Neural cell (in vitro differentiated cells): ENCODE data around the gene EFEMP1.

Experiments used
- CTCF ChIP-seq: fragments of 450-650 bp; IDR thresholded peaks from 2 replicates; pipeline ENCODE4 v1.5.1; 2014; ENCODE audit warnings: antibody characterized with exemption, mild to moderate bottlenecking, moderate library complexity; ENCODE audit not compliant: poor library complexity, severe bottlenecking
- EZH2 ChIP-seq: fragments of 200-600, 300-800 bp; shearing (Covaris generic), sonication (generic); IDR thresholded peaks from 2 replicates; pipeline ENCODE4 v1.6.1; 2014; ENCODE audit warnings: antibody characterized with exemption, low read length, borderline replicate concordance, mild to moderate bottlenecking; ENCODE audit not compliant: insufficient read depth, poor library complexity, severe bottlenecking
- POLR2AphosphoS5 ChIP-seq: IDR thresholded peaks from 2 replicates; pipeline ENCODE4 v1.6.1; 2012
- REST ChIP-seq: IDR thresholded peaks from 2 replicates; pipeline ENCODE4 v1.6.1; 2012; ENCODE audit warnings: borderline replicate concordance
- TAF1 ChIP-seq: IDR thresholded peaks from 2 replicates; pipeline ENCODE4 v1.6.1; 2012; ENCODE audit warnings: low read depth

- TF ChIP-seq CTCF (no peak), POLR2AphosphoS5 (no peak), EZH2 (no peak), TAF1 (no peak), REST (no peak)
Measured at GRCh38 chr2:55952415-55952814, 28.8 kb upstream of the EFEMP1 start.
